H7 (cell line): Measurements from ENCODE around the gene EXT2. TPM values are rescaled to one million over a fixed set of nuclear protein-coding genes. Genes with fewer than 3 reads are reported as not detected.

Experiments used
- DNase-seq: peaks from one replicate; pipeline ENCODE4 v3.0.0; 2012
- H3K27me3 ChIP-seq: 2 replicates; pipeline ENCODE4 v1.6.0; 2011; ENCODE audit warnings: mild to moderate bottlenecking, low read length; ENCODE audit not compliant: control insufficient read depth, insufficient read depth
- H3K36me3 ChIP-seq: replicated peaks from 2 replicates; pipeline ENCODE4 v1.5.1; 2011; ENCODE audit warnings: low read length; ENCODE audit not compliant: control insufficient read depth, insufficient read depth
- H3K4me3 ChIP-seq: 2 replicates; pipeline ENCODE4 v1.5.1; 2011; ENCODE audit warnings: low read depth, mild to moderate bottlenecking, control low read depth, low read length, moderate library complexity; ENCODE audit not compliant: insufficient read depth
- total RNA-seq: library from RNA; depleted of rRNA; stranded (reverse); fragments of >200 nt; shearing (Covaris generic); gene quantifications from 2 replicates; pipeline ENCODE4 v1.2.3, GENCODE V29; 2014

Gene EXT2
- total RNA-seq, 1 experiment from 2014 or later = 52.4 TPM

DNA sequence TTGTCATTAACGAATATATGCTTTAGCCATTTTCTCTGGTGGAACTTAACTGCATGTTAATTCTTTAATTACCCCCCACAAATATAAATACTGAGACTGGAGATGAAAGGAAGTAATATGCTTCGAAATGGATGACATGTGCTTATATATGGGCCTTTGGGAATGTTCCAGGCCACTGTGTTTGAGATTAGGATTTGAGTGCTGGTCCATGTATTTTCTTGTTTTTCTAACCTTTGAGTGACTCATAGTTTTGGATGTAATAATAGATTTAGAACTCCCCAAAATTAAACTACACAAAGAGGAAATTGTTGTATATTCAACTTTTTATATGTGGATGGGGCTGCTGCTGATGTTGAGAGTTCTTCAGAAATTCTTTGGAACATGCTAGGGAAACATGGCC is 54.2 kb downstream of the EXT2 start:
- H3K4me3 ChIP-seq = no peak overlapping the region
- H3K36me3 ChIP-seq = no peaks in the 10 kb centered on the region
- no peaks in the 10 kb centered on the region for H3K27me3 ChIP-seq
- no peak for DNase-seq

DNA sequence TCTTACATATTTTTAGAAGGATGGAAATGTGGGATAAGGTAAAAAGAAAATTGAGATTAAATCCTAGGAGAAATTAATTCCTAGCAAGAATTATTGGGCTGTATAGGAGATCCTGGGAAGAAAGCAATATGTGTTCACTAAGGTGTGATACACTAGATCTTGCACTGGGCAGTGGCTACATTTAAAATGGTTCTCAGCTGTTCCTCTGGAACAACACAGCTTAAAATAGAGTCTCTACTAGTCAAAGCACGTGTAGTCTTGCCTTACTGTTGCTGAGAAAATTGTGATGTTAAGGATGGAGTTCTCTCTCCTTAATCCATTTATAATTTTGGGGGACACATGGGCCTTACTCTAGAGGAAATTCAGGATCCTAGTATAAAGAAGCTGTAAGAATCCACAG is 54.9 kb downstream of the EXT2 start:
- H3K36me3 ChIP-seq = no peaks in the 10 kb centered on the region
- no peaks in the 10 kb centered on the region for H3K27me3 ChIP-seq
- H3K4me3 ChIP-seq = no peak overlapping the region
- no peak for DNase-seq

DNA sequence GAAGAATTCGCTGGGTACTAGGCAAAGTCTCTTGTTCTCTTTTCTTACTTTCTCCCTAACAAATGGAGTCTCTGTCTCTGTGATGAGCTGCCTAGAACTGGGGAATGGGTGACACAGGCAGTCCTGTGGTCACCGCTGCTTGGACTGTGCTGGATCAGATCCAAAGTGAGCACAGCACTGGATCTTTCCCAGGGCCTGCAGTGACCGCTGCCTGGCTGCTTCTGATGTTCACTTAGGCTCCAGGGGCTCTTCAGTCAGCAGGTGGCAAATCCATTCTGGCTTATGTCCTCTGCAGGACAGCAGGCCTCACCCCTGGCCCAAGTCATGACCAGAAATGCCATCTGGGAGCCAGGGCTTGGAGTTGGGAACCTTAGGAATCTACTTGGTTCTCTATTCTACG is 61.5 kb downstream of the EXT2 start:
- DNase-seq = no peak
- Histone ChIP-seq H3K36me3 (no peaks in the 10 kb centered on the region; the same call in 1 of the 2 replicates), H3K27me3 (no peaks in the 10 kb centered on the region), H3K4me3 (no peak overlapping the region)

DNA sequence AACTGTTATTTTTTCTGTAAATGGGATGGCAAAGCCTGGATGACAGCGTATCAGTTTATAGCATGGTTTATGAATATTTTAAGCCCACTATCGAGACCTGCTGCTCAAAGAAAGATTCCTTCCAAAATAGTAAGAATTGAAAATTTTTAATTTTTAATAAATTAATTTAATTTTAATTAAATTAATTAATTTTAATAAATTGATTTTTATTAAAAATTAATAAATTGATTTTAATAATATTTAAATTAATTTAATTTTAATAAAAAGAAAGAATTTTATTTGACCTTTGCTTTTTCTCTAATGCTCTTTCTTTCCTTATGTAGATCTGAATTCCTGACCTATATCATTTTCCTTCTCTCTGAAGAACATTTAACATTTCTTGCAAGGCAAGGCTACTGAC is 62.9 kb downstream of the EXT2 start:
- Histone ChIP-seq H3K36me3 (no peaks in the 10 kb centered on the region; the same call in 1 of the 2 replicates), H3K4me3 (no peak overlapping the region), H3K27me3 (no peaks in the 10 kb centered on the region)
- DNase-seq = no peak

DNA sequence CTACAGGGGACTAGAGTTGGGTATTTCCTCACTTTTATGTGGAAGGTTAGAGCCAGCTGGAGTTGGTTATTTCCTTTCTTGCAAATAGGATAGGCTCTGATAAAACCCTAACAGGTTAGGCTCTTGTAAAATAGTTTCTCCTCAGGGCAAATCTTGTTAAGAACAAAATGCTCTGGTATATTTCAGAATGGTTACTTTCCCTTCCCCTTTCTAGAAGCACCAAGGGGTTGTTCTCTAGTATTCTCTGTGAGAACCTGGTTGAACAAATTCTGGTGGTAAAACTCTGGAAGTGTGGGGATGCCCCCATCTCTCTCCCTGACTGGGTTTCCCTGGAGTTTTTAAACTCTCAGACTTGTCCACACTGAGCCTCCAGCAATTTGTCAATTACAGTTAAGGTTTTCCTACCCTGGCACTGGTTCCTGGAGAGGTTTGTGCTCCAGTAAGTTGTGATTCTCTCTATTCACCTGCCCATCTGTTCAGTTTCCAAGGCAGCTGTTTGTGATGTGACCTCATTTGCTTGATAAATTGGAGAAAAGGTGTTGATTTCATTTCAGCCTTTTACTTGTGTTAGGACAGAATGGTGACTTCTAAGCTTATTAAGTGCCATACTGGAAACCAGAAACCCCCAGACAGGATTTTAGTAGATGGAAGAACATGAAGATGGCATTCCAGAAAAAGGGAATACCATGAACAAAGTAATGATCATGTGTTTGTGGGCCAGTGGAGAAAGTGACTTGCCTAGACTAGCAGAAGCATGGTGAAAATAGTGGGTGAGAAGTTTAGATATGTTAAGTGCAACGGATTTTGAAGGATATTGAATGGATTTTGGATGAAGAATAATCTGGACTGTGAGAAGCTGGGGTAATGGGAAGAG is 64.6 kb downstream of the EXT2 start:
- DNase-seq = no peak
- no peaks in the 10 kb centered on the region for H3K27me3 ChIP-seq
- H3K4me3 ChIP-seq = no peak overlapping the region
- H3K36me3 ChIP-seq = no peaks in the 10 kb centered on the region; the same call in 1 of the 2 replicates

DNA sequence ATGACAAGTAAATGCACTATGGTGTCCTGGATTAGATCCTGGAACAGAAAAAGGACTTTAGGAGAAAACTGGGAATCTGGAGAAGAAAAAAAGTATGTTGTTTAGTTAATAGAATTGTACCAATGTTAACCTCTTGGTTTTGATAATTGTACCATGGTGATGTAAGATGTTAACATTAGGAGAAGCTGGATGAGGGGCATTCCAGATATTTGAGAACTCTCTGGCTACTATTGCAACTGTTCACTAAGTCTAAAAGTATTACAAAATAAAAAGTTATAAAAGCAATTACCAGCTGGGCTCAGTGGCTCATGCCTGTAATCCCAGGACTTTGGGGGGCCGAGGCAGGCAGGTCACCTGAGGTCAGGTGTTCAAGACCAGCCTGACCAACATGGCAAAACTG is 66.5 kb downstream of the EXT2 start:
- Histone ChIP-seq H3K27me3 (no peaks in the 10 kb centered on the region), H3K4me3 (no peak overlapping the region), H3K36me3 (no peaks in the 10 kb centered on the region; the same call in 1 of the 2 replicates)
- DNase-seq = no peak

DNA sequence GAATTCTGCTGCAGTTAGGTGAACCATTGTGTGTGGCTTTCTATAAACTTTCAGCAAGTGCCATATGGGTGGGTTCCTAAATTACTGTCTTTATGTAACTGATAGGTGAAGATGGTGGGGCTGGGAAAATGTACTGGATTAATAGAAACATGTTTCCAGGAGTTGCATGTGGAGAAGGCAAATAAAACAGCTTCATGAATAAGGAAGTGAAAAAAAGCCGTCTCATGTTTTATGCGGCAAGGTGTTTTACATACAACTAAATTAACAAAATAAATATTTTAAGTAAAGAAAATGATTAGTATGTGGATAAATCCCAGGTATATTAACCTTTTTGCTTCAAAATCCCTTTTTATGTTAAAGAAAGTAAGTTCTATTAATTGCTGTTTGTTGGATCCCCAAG is 67.2 kb downstream of the EXT2 start:
- H3K27me3 ChIP-seq = no peaks in the 10 kb centered on the region
- H3K36me3 ChIP-seq = no peaks in the 10 kb centered on the region
- no peak for DNase-seq

DNA sequence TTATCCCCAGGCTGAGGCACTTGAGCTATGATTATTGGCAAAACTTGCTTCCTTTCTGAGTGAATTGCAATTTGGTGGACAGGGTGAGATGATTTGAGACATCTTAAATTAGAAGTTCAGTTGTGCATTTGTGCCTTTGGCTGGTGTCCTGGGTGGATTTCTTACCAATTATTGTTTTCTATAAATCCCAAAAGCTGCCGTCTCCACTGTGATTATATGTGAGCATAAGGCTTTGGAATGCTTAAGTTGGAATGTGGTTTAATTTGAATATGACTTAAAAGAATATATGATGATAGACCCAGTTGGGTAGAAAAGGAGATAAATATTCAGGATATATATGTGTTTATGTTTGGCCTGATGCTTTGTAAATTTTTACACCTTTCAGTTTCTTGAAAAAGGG is 70.0 kb downstream of the EXT2 start:
- no peak for DNase-seq

More for the DNA sequence above, 67.2 kb downstream of the EXT2 start:
- H3K4me3 ChIP-seq = no peak overlapping the region

DNA sequence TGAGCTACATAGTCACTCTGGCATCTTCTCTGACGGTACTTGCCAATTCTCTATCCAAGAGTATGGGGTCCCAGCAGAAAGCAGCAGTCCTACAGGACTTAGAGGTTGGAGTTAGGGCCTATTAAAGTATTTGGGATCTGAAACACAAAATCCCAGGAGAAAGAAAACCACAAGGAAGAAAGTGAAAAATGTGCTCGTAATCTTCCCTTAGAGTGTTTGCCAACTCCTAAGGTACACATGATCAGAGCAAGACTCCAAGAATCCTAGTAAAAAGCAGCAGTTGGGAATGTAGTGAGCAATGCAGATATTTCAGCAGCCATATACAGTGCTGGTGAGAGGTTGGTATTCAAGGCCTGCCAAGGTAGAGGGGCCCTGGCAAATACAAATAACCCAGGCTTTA is 71.6 kb downstream of the EXT2 start:
- no peak overlapping the region for H3K4me3 ChIP-seq
- H3K27me3 ChIP-seq = no peaks in the 10 kb centered on the region
- H3K36me3 ChIP-seq = no peaks in the 10 kb centered on the region
- no peak for DNase-seq

More for the DNA sequence above, 70.0 kb downstream of the EXT2 start:
- no peaks in the 10 kb centered on the region for H3K27me3 ChIP-seq
- no peak overlapping the region for H3K4me3 ChIP-seq
- H3K36me3 ChIP-seq = no peaks in the 10 kb centered on the region

DNA sequence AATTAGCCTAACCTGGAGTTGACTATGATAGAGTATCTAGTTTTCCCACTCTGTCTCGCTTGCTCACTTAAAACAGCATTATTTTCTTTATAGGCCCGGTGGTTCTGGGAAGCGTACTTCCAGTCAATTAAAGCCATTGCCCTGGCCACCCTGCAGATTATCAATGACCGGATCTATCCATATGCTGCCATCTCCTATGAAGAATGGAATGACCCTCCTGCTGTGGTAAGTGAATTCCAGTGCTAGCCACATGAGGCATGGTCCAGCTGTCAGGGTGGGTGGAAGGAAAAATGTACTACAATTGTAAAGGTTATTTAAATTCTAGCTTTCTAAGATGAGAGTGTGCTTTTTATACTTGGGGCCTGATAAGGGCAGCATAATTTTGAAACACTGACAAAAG is 76.0 kb downstream of the EXT2 start:
- Histone ChIP-seq H3K36me3 (no peaks in the 10 kb centered on the region), H3K4me3 (no peak overlapping the region), H3K27me3 (no peaks in the 10 kb centered on the region)
- DNase-seq = peak; percentile 44

DNA sequence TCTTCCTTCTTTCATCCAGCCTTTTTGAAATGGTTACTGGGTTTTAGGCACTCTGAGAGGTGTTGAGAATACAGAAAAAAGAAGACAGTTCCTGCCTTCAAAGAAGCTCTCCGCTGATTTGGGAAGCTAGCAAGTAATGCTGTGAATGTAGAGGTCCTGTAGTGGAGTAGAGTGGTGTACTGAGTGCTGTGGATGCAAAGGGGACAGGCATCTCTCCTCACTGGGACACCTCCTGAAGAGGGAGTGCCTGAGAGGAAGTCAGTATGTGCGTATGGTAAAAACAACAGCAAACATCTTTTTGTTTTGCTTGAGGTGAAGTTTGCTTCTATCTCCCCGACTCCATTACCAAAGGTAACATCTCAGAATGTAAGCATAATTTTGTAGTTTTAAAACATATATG is 77.5 kb downstream of the EXT2 start:
- H3K36me3 ChIP-seq = no peaks in the 10 kb centered on the region
- H3K4me3 ChIP-seq = no peak overlapping the region
- H3K27me3 ChIP-seq = no peaks in the 10 kb centered on the region
- no peak for DNase-seq

DNA sequence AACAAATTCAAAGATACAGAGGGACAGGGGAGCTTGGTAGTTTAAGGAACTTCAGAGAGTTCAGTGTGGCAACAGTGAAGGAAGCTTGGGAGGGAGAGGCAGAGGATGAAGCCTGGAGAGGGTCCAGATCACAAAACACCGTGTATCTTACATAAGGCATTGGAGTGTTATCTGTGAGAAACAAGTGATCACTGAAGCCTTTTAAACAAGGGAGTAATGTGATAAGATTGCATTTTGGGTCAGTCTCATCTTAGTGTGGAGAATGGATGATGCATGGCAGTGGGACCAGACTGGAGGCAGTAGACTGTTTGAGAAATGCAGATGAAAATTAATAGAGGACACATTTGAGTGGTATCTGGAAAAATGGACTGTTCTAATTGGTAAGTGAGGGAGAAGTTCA is 79.4 kb downstream of the EXT2 start:
- H3K4me3 ChIP-seq = no peak overlapping the region
- DNase-seq = no peak
- H3K36me3 ChIP-seq = no peaks in the 10 kb centered on the region
- no peaks in the 10 kb centered on the region for H3K27me3 ChIP-seq

DNA sequence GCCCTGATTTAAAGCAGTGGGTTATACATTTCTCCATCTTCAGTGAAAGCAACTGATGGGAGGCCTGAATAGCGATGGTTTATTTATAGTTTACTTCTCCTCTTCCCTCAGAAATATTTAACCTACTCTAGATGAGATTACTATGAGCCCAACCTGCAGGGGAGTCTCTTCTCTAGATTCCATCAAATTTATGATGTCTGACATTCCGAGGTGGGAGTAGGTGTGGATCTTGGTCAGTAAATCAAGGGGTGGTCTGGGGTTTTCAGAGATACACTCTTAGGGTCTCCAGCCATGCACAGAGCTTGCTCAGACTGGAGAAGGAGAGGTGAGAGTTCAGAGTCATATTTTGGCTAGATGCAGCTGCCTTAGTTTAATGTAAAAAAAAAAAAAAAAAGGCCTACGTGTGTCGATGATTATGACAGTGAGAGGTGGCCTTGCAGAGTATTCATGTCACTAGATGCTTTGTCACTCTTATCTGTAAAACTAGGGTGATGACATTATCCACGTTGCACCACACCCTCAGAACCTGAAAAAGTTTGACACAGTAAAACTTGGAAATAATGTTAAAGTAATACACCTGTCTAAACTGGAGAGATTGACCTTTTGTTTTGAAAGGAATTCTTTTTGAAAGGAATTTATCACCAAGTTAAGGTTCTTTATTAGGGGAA is 81.2 kb downstream of the EXT2 start:
- no peaks in the 10 kb centered on the region for H3K27me3 ChIP-seq
- no peaks in the 10 kb centered on the region for H3K36me3 ChIP-seq
- DNase-seq = no peak
- no peak overlapping the region for H3K4me3 ChIP-seq

DNA sequence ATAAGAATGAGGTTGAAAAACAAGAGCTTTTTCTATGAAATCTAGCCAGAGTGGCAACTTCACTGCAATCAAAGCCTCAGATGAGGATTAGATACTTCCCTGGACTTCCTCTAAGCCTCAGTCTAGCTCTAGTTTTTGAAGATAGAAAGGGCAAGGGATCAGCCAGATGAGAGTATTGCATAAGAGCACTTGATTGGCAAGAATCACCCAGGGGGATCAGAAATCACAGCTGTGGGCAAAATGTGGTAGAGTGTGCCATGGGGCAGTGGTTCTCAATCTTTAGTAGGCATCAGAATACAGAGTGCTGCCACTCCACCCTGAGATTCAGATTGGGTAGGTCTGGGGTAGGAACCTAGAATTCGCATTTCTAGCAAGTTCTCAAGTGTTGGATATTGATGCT is 82.4 kb downstream of the EXT2 start:
- no peaks in the 10 kb centered on the region for H3K36me3 ChIP-seq
- no peak overlapping the region for H3K4me3 ChIP-seq
- H3K27me3 ChIP-seq = no peaks in the 10 kb centered on the region
- no peak for DNase-seq

DNA sequence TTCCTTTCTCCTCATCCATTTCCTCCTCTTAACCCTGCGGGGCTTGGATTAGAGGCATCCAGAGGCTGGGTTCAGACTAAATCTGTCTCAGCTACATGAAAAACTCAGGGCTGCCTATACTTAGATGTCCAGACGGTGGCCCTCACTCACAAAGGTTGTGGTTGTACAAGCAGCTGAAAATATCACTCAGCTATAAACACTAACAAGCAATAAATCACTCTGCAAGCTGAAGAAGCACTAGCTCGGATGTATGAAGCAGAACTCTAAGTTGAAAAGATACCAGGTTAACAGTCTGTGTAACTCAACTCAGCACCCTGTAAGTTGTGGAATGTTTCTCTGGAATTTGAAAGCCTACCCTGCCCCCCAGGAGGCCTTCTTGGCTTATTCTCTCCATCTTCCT is 82.9 kb downstream of the EXT2 start:
- DNase-seq = peak; percentile 47
- H3K36me3 ChIP-seq = no peaks in the 10 kb centered on the region

More for the DNA sequence above, 82.9 kb downstream of the EXT2 start:
- Histone ChIP-seq H3K4me3 (no peak overlapping the region), H3K27me3 (no peaks in the 10 kb centered on the region)
